Activated naive CD4-positive, alpha-beta T cell treated with Interleukin-2 at 50 U/mL for 16 hours (primary cell): ENCODE results near the gene ABCG1.
"Not testable (repeated sequence)": the region's sequence is repeated elsewhere in the genome, so short reads cannot be mapped to it uniquely, and the experiment has no call there.

Source experiments
- DNase-seq: peaks from one replicate; pipeline ENCODE4 v3.0.0-alpha.2; 2020

Gene ABCG1

DNA sequence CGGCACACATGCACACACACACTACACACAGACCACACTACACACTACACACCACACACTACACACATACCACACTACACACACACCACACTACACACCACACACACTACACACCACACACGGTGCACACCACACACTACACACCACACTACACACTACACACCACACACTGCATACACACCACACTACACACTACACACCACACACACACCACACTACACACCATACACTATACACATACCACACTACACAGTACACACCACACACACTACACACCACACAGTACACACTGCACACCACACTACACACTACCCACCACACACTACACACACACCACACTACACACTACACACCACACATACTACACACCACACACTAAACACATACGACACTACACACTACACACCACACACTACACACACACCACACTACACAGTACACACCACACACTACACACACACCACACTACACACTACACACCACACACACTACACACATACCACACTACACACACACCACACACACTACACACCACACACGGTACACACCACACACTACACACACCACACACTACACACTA lies 73.7 kb downstream of the ABCG1 start:
- DNase-seq: not testable (repeated sequence)

DNA sequence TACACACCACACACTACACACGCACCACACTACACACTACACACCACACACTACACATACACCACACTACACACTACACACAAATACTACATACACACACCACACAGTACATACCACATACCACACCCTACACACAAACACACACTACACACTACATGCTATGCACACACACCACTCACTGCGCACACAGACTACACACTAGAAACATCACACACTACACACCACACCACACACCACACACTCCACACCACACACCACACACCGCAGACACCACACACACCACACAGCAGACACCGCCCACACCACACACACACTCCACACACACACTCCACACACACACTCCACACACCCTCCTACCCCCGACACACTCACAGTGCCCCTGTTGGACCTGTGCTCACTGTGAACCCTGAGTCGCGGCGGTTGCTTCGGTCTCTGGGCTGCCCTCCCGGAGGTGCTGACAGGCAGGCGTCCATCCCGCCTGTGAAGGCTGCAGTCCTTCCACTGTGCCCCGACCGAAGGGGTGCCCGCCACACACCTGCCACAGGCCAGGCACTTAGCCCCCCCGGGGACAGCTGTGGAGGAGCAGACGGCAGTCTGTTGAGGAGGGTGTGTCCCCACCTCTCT lies 74.8 kb downstream of the ABCG1 start:
- no peak for DNase-seq

DNA sequence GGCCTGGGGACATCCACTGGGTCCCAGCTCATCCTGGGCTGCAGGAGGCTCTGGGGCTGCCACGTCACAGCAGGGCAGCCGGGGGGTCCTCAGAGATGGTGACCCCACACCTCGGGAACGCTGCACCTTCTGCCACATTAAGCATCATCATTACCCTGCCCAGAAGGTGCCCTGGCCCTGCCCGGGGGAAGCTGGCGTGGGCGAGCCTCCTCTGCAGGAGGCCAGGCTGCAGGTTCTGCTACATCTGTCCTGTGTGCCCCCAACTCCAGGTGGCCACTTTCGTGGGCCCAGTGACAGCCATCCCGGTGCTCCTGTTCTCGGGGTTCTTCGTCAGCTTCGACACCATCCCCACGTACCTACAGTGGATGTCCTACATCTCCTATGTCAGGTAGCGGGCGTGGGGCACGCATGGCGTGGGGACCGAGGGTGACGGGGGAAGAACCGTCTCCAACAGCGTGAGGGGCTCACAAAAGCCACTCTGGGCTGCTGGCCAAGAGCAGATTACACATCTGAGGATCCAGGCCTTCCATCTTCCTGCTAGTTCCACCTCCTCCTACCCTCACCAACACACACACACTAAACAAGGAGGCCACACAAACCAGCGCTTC lies 75.4 kb downstream of the ABCG1 start:
- DNase-seq: no peak

DNA sequence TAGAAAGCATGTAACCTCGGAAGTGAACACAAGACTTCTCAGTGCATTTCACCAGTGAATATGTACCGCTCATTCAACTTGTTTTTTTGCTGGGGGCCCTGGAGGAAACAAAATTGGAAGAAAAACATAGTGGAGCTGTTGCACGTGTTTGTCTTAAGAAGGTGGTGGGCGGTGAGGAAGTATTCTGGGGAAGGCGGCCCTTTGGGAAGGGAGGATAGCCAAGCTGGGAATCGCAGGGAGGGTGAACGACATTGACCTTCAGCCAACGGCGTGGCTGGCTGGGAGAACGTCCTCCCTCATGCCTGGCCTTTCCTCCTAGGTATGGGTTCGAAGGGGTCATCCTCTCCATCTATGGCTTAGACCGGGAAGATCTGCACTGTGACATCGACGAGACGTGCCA lies 76.9 kb downstream of the ABCG1 start:
- no peak for DNase-seq

DNA sequence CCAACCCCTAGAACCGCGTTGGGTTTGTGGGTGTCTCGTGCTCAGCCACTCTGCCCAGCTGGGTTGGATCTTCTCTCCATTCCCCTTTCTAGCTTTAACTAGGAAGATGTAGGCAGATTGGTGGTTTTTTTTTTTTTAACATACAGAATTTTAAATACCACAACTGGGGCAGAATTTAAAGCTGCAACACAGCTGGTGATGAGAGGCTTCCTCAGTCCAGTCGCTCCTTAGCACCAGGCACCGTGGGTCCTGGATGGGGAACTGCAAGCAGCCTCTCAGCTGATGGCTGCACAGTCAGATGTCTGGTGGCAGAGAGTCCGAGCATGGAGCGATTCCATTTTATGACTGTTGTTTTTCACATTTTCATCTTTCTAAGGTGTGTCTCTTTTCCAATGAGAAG lies 77.6 kb downstream of the ABCG1 start:
- DNase-seq: no peak

DNA sequence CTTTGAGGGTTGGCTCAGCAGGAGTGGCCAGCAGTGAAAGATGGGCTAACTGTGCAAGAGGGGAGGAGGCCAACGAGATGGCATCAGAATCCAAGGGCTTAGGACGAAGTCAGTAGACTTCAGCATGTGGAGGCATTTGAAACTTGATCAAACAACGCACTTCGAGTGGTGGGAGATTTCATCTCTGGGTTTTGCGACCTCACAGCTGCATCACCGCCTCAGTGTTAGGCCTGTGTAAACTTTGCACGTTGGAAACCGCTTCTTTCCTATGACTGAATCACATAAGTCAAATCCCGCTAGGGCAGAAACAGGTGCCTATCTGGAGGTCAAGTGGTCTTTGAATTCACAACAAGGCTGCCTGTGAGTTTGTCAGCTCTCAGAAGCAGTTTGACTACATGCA lies 78.4 kb downstream of the ABCG1 start:
- no peak for DNase-seq

DNA sequence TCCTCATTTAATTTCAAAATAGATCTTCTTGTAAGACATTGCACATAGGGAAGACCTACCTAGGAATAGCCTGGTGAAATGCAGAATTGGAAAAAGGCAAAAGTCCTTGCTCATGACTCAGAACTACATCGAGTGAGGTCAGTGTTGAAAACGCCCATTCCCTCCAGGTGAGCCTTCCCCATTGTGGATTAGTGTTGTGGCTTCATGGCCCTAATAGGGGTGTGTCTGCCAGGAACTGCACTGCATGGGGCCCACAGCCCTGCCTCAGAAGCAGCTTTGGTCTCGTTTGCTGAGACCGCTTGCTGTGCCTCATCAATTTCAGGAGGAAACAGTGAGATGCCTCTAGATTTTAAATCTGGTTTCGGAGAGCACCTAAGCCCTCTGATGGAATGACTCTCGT lies 79.3 kb downstream of the ABCG1 start:
- DNase-seq: no peak

DNA sequence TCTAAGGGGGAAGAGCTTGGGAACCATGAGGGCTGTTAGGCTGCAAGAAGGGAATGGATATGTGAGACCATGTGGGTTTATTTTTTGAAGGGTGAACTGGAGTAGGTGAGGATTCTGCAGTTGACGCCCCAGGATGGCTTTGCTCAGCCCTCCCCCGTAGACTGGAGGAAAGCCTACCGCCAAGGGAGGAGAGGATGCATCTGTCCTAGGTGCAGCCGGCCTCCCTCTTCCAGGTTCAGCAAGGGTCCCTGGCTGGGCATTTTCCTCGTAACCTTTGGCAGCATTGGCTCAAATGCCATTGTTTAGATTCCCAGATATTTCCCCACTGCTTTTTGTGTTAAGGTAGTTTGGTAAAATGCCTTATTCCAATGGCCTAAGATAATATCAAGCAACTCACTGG lies 79.7 kb downstream of the ABCG1 start:
- no peak for DNase-seq

DNA sequence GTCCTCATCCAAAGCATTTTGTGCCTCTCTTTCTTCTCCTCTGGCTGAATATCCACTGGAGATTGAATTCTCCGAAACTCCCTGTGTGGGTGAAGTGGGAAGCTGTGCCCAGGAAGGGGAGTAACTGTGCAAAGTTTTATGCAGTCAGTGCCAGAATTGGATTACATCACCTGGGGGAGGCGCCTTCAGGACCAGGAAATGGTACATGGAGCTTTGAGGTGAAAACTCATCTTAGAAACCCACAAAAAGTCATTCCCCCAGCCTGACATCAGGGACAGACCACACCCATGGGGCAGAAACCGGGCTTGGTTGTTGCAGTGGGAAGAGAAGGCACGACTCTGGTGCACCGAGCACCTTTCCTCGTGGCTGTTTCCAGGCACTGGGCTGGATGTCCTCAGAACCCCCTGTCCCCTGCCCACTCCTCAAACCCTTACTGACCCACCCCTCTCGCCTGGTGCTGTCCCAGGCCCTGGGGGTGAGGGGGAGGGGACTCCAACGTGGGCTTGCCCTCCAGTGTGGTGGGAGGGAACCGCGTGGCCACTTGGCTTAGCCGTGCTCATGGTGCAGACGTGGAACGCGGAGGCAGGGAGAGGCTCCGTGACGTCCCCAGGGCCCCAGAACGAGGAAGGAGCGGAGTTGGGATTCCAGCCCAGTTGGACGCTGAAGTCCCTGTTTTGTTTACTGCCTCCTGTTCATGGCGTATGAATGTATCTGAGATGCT lies 80.5 kb downstream of the ABCG1 start:
- DNase-seq: peak; percentile 7

DNA sequence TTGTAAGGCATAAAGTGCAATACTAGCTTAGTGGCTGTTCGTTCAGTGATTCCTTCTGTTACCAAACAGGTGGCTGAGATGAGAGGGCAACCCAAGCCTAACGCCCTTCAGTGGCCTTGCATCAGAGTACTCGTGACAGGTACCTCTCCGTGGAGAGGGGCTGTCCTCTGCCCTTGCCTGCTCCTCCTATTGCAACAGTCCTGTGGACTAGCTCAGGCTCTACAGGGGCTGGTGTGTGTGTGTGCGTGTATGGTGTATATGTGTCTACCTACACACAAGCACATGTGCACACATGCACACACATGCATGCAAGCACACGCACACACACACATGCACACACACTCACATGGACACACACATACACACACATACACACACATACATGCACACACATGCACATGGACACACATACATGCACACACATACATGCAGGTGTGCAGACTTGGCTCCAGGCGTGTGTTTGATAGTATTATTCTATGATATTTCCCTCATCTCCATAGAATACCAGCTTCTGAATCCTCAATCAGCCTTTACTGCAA lies 81.2 kb downstream of the ABCG1 start:
- DNase-seq: no peak

DNA sequence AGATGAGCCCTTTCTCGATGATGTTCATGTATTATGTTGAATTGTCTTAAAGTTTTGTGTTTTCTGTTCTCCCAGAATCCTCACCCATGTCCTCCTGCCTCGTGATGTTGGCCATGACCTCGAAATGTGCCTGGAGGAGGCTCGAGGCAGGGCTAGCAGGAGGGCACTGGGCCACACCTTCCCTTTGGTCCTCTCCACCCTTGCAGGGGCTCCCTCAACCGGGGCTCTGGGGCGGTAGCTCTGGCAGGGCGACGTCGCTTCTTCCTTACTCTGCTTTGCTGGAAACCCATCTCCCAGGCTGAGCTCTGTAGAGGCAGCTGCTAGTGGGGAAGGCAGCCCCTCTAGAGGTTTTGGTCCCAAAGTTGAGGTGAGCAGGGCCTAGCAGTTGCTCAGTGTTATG lies 82.0 kb downstream of the ABCG1 start:
- no peak for DNase-seq

DNA sequence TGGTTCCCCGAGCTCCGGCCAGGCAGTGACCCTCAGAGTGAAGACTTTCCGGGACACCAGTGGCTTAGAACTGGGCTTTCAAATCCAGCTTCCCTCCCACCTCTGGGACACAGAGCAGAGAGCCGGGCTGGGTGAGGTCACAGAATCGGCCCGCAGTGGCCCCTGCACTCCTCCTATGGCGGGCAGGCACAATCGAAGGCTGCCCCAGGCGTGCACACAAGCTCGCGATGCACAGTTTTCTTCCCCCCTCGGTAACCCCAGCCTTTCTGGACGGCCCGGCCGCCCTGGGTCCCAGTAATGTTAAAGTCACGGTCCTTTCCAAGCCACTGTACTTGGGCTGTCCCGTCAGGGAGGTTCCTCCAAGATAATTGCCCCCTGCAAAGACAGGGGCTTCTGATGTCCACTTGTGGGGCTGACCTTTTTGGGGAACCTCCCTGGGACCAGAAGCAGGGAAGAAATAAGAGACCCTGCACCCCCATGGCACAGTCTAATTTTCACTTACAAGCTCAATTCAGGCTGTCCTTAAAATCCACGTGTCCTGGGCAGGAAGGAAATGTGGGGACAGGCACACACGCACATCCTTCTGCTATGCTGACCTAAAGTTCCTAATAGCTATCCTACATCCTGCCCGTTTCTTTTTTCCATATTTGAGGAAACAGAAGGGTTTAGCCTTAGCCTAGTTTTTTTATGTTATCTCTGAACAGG lies 82.6 kb downstream of the ABCG1 start:
- no peak for DNase-seq

DNA sequence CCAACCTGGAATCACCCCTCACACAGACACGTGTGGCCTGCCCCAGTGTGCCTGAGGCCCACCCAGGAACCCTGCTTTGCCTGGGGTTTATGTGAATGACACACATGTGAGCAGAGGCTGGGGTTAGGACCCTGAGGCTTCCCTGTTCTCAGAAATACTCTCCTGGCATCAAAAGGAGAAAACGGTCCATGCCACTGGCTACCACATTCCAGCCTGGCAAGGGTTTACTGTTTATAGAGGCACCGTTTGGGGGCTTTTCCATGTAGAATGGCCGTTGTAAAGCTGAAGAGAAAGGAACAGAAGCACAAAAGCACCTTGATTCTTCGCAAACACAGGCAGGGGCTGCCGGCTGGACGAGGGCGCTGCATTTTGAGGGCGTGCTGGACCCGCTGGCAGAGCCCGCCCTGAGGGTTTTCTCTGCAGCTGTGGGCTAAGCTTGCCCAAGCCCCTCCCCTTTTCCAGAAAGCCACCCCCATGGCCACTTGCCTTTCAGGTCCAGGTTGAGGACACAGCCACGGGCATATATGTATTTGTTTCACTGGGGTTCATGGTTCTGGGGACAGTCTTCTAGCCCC lies 83.2 kb downstream of the ABCG1 start:
- DNase-seq: no peak

DNA sequence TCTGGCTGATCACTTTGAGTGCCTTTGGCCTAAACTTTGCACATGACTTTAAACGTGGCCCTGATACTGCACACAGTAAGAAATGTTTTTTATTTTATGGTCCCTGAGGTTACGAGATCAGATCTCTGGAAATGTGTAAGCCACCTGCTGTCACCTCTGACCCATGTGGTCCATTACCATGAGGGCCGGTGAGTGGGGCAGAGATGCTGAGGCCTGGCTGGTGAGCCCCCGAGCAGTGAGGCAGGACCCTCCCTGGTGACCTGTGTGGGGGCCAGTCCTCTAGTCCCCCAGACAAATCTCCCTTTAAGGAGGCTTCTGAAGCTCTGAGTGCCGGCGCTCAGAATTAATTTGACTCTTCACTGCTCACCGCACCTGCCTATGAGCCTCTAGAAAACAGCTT lies 83.9 kb downstream of the ABCG1 start:
- no peak for DNase-seq

DNA sequence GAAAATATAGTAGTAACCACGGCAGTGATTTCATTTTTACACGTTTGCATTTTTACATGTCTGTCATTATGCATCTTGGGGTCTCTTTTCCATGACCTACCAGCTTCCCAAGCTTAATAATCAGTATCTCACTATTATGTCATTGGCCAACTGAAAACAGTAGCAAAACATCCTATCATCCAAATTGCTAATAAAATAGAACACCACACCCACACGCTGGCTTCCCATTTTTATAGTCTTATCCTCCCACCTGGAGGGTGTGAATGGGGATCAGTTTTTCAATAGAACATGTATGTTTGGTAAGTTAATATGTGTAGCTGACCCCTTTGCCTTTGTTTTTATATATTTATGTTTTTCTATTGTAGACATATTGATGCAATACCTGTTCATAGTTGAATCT lies 84.5 kb downstream of the ABCG1 start:
- DNase-seq: no peak

DNA sequence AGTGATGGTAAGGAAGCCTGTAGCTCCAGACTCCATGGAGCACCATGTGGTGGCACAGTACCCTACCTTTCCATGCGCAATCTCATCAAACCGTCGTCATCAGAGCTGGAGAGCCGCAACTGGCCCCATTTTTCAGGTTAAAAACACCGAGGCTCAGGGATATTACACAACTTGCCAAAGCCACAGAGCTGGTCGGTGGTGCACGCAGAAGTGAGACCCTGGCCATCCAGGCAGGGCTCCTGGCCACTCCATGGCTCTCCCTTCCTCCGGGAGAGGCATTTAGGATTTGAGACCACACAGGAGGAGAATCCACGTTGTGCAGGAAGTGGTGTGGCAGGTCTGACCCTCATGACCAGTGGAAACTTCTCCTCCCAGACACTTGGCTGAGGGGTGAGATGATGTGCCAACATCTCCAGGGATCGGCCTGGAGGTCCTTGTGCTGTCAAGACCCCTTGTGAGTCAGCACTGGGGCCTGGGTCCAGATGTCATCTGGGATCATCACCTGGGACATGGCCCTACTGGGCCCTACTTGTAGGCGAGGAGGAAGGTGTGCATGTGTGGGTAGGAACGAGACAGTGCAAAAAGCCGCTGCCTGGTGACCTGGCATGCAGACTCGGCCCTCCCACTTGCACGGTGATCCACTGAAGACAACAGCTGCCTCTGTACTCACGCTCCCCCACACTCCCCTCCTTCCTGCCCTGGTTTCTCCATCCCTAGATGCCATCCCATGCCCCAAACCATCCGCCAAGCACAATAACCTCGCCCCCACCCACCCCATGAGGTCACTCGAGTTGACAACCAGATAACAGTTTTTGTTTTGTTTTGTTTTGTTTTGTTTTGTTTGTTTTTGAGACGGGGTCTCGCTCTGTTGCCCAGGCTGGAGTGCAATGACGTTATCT lies 85.9 kb downstream of the ABCG1 start:
- DNase-seq: no peak

DNA sequence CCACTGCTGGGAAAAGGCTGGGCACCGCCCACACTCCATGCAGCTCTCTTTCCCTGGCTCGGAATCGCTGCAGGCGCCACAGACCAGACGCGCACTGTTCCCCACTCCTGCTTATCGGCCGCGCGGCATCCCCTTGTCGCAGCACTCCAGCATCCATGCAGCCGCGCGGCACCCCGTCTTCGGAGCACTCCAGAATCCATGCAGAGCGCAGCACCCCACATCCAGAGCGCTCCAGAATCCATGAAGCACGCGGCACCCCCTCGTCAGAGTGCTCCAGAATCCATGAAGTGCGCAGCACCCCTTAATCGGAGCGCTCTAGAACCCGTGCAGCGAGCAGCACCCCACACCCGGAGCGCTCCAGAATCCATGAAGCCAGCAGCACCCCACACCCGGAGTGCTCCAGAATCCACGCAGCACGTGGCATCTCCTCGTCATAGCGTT lies 86.8 kb downstream of the ABCG1 start:
- no peak for DNase-seq

DNA sequence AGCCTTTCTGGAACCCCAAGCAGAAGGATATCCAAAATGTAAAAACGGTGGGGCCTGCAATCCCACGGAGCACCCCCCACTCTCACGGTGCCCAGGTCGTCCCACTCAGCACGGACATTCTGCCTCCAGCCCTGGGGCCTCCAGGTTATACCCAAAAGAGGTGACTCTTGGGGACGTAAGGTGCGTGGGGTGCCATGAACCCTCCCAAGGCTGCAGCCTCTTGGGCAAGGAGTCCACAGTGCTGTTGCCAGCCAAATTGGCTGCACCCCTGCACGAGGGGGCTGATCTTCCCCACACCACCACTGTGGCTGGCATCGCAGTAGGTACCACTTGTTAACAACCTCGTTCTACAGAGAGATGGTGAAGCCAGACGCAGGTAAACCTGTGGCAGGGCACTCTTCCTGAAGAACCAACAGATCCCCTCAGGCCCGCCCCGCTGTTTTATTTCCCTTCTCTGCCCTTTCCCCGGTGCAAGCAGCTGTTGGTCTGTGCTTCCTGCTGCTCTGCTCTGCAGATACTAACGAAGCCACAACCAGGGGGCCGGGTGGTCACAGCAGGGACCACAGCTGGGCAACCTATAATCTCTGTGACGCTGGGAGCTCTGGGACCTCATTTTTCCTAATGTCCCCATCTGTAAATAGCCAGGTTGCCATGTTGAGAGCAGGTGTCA lies 87.6 kb downstream of the ABCG1 start:
- DNase-seq: no peak

DNA sequence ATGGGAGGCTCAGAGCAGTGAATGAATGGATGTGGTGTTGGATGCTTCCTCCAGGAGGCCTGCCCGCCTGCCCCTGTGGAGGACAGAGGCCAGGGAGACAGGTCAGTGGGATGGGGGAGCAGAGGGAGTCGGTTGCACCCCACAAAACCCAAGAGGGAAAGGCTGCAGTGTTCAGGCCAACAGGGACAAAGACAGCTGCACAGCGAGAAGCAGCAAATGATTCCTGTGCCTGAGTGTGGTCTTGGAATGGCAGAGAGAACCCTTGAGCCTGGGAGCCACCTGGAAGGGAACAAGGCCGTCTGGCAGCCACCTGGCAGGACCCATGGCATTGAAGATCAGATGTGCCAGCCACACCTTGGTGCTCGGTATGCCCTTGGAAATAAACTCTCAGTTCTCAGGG lies 88.2 kb downstream of the ABCG1 start:
- DNase-seq: no peak

DNA sequence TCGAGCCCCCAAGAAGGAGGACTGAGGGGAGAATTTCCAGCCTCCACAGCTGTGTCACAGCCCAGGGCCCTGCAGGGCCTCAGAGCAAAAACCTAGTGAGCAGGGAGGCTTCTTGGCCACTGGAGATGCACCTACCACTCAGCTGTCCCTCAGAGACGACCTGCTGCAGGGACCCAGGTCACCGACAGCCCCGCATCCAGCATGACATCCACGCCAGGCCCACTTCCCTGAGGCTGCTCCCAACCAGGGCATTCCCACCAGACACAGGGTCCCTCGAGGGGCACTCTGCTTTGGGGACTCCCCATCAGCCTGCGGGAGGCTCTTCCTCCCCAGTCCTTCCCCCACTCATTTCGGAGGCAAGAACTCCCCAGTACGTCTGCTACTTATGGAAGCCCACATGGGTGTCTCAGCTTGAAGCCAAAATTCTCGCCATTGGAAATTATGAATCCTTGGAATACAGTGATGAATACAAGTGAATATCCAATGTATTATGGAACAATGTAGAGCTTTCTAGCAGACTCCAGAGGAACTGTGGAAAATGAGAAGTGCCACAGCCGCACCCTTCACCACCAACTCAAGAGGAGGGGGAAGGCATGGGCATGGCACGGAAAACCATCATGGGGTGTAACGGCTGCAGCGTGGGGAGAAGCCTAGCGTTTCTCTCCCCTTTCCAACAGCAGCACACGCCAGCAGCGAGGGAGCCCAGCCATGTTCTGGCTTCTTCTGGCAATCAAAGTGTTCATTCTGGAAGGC lies 89.4 kb downstream of the ABCG1 start:
- no peak for DNase-seq
